ENCODE results near the gene TAB3.

TAB3 gene, protein sequence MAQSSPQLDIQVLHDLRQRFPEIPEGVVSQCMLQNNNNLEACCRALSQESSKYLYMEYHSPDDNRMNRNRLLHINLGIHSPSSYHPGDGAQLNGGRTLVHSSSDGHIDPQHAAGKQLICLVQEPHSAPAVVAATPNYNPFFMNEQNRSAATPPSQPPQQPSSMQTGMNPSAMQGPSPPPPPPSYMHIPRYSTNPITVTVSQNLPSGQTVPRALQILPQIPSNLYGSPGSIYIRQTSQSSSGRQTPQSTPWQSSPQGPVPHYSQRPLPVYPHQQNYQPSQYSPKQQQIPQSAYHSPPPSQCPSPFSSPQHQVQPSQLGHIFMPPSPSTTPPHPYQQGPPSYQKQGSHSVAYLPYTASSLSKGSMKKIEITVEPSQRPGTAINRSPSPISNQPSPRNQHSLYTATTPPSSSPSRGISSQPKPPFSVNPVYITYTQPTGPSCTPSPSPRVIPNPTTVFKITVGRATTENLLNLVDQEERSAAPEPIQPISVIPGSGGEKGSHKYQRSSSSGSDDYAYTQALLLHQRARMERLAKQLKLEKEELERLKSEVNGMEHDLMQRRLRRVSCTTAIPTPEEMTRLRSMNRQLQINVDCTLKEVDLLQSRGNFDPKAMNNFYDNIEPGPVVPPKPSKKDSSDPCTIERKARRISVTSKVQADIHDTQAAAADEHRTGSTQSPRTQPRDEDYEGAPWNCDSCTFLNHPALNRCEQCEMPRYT

DNA sequence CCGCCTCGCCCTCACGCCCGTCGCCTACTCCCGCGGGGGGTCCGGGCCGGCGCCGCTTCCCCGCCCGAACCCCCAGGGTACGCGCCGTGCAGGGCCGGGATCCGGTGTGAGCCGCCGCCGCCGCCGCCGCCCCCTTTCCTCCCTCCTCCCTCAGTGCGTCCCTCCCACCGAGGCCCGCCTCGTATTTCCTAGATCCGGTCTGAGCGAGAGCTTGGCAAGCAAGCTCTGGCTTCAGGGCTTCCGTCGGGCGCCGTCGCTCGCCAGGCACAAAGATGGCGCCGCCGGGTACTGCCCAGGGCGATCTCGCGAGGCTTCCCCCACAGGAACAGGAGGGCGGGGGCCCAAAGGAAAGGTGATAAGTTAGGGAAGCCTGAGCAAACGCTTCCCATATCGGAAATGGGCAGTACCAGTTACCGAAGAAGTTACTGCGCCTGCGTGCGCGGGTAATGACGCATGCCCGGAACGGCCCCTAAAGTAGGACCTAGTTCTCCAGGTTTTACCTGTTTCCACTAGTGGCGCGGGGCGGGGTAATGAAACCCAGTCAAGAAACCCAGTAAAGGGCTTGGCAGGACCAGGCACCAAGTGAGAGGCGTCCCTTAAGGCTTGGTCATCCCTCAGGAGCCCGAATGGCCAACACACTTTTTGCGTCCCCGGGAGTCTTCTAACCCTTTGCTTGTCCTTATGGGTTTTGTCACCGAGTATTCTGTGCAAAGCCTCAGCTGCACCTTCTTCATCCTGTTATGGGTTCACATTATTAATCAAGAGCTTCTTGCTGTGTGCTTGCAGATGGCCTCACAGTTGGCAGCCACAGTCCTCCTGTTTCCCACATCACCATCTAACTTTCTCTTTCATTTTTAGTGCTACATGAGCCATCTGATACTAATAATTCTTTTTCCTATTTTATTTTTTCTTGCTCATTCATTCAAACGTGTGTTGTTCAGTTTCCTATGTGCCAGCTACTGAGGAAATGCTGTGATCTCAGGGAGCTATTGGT, at the start of gene TAB3:
TSS of gene TAB3 (minus strand) at position 108 of the 994 bp plus-strand sequence. CDS start 29,666 bp downstream, outside the sequence.
- peak; percentile 93 for DNase-seq

DNA sequence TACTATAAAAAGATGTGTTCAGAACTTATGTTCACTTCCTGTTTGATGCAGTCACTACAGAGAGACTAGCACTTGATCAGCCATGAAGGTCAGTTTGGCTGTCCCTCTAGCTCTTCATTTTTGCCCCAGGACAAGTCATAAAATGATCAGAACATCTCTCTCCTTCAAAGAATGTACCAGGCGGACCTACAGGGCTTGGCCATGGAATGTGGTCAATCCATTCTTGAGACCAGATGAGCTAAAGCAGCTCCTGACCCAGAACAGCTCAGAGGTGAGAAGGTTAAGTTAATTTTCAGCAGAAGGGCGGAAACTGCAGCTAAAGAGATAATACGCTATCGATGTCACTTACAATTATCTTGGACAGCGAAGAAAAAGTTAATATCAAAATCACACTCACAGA, 49.2 kb upstream of the TAB3 start:
- DNase-seq, result no peak

DNA sequence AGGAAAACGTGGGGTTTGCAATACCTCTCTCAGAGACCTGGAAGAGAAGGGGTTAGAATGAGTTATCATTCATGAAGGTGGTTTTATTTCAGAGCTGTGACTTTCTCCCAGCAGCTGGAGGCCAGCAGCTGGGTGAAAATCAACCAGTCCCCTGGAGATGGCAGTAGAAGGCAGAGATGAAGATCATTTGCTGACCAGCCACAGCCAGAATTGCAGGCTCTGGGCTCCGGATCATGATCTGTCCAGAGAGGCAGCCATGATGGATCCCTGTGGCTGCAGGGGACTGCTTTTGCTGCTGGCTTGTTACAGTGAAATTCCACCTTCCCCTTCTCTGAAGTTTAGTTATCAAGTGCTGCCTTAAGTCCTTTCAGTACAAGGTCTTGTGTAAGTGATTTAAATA, 46.9 kb upstream of the TAB3 start:
- no peak for DNase-seq

DNA sequence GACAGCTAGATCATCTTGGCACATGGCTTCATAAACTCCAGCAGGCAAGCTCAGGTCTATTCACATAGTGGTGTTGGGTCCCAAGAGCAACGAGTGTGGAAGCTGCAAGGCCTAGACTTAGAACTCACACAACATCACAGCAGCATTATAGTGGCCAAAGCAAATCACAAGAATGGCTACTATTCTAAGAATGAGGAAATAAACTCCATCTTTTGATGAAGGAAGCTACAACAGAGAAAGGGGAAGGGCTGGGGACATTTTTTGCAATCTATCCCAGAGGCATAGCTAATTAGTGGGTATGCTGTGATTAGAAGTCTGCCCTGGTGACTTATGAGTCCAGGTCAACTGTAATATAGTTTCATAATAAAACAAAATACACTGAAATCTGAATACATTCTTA, 42.9 kb upstream of the TAB3 start:
- DNase-seq, result no peak

DNA sequence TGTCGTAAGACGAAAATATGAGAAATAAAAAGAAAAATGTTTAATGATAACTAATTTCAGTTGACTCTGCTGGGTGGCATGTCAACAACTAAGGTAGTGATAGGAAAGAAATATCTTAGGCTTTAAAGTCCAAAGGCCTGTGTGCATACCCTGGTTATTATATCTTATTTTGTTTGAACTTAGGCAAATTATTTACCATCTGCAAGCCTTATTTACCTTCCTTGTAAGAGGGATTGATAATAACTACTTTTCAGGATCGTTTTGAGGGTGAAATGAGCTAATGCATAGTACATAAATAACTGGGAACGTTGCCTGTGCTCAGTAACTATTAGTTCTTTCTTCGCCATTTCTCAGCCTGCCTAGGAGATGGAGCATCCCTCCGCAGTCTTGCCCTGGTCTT, 41.6 kb upstream of the TAB3 start:
- DNase-seq, result no peak

DNA sequence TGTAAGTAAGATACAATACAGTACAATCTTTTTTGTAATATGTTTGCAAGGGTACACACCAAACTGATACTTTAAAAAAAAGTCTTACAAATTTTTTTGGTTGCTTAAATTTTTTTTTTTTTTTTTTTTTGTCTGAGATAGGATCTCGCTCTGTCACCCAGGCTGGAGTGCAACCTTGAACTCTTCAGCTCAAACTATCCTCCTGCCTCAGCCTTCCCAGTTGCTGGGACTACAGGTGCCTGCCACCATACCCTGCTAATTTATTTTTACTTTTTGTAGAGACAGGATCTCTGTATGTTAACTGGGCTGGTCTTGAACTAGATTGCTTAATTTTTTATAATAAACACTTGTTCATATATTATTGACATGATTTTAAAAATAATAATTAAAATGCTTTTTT, 41.1 kb upstream of the TAB3 start:
- no peak for DNase-seq

DNA sequence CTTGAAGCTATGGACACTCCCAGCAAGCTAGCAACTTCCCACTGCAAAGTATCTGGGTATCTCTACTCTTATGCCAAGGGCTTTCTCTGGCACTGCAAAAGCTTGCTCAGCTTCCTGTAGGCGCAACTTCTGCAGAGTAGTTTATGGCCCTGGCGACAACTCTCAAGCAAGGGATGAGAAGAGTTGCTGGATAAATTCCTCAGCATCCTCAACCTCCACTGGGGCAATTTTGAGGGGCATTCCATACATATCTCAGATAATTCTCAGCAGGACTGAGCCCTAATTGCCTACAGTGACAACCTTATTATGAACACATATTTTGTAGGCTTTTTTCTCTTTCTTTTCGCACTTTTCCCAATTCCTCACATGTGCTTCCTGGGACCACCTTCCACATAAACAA, 31.2 kb upstream of the TAB3 start:
- no peak for DNase-seq

DNA sequence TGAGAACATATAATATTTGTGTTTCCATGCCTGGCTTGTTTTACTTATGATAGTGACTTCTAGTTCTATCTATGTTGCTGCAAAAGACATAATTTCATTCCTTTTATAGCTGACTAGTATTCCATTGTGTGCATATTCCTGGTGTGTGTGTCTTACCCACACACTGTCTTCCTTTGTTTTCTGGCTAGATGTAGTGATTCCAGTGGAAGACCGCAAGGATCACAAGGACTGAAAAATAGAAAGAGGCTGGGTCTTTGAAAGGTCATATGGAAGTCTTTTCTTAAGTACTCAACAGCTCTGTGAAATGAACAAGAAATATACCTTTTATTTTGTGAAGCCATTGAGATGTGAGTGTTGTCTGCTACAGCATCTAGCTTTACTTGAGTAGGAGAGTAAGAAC, 29.4 kb upstream of the TAB3 start:
- no peak for DNase-seq

DNA sequence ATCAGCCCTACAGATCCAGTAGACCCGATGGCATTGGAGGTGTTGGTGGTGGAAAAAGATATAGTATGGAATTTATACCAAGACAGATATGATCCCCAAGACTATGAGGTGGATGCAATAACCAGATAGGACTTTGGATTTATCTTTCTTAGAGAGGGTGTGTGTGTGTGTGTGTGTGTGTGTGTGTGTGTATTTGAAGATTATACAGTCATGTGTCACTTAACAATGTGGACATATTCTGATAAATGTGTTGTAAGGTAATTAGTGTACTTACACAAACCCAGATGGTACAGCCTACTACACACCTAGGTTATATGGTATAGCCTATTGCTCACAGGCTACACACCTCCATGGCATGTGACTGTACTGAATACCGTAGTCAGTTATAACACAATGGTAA, 24.4 kb upstream of the TAB3 start:
- no peak for DNase-seq

DNA sequence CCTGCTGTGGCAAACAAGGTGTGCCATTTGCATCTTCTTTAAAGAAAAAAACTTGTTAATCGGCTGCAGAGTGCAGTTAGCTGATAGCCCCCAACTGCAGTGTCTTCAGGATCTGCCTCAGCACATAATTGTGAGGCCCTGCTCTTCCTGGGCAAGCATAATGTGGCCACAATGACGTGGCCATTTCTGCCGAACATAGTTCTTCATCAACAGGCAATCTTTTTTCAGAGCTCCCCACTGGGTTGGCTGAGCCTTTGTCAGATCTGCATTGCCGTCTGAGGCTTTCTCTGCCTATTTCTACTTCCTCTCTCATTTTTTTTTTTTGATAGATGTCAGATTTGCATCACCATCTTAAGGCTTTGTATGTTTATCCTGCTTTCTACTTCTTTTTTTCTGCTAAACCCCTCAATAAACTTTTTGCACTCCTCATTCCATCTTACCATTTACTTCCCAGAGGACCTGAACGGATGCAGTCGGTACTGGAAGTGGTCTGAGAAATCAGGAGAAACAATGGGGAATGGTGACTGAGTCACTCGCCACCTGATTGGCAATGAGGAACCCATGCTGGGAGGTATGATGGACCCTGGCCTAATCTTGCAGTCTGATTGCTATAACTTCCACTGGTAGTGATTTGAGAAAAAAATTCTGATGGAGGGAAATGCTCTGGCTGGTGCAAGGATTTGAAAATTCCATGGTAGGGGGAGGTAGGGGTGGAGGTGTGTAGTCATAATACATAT, 21.2 kb upstream of the TAB3 start:
- no peak for DNase-seq

DNA sequence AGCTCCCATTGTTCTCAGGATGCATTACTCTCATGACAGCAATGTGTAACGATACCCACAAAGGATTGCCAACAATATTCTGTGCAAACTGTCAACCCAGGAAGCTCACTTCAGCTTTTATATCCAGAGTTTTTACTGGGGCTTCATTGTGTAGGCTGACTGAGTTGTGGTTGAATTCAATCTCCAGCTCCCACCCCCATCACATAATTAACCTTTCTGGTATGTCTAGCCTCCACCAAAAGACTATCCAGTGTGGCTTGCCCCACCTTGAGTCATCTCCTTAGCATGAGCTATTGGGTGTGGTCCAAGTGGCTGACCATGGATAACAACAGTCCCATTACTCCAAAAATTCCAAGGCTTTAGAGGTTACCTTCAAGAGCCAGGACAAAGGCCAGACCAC, 17.7 kb upstream of the TAB3 start:
- DNase-seq, result no peak

DNA sequence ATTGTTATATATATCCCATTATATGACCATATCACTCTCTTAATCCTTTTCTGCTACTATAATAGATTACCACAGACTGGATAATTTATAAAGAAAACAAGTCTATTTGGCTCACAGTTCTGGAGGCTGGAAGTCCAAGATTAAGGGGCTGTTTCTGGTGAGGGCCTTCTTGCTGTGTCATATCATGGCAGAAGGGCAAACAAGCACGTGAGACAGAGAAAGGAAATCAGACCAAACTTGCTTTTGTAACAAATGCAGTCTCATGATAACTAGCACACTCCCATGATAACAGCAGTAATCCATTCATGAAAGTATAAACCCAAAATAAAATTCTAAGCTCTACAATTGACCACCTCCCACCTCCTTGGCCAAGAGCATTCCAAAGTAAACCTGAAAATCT, 16.3 kb upstream of the TAB3 start:
- no peak for DNase-seq

DNA sequence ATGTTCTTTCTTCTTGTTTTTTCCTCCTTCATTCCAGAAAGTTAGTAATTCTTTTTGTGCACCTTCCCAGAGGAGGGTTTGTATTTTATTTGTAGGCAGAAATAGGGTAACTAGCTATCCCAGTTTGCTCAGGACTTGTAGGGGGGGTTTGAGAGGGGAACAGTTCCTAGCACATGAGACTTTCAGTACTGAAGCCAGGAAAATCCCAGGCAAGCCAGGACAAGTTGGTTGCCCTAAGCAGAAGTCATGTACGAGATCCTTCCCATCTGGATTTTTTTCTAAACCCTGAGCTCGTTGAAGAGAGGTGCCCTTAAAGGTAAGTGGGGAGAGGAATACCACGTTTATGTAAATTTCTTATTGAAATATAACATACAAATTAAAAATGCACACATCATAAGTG, 15.6 kb upstream of the TAB3 start:
- DNase-seq, result no peak

DNA sequence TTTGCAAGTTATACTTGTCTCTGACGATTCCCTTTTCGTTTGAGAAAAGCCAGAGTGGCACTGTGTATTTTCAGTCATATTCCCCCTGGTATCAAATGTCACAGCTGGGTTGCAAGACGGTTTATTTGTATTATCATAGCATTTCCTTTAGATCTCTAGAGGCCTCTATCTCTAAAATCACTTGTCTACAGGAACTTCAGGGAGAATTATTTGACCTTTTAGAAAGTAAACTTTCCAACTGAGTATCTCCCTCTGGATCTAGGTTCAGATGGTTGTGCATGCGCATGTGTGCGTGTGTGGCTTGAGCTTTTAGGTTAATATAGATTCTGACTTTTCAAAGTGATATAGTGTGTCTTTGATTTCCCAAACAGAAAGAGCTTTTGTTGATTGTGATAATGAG, 15.1 kb upstream of the TAB3 start:
- DNase-seq, result no peak

DNA sequence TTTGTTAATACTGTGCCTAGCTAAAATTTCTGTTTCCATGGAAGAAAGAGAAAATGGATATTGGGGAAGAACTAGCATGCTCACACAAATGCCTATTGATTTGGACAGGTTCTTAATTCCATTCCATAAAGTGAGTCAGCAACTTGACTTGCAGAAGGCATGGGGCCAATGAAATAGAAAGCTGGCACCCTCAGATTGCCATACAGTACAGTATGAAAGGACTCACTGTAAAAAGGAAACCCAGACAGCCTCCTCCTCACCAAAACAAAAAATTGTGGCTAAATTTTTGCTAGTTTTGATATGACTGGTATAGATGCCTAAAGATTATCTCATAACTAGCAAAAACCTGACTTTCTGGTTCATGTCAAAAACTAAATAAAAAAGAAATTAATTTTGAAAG, 11.2 kb upstream of the TAB3 start:
- DNase-seq, result no peak

DNA sequence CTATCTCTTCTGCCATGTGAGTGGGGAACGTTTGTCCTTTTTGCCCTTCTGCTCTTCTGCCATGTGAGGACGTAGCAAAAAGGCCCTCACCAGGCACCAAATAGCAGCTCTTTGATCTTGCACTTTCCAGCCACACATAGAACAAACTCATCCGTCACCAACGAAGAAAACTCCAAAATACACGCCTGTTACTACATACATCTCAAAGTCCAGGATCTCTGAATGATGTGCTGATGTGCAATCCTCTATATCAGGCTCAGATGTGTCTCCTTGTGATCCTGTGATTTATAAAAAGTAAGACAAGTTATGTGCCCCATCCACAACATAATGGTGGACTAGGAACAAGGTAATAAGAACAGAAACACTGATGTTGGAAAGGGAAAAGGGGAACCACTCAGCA, 9.8 kb upstream of the TAB3 start:
- no peak for DNase-seq

DNA sequence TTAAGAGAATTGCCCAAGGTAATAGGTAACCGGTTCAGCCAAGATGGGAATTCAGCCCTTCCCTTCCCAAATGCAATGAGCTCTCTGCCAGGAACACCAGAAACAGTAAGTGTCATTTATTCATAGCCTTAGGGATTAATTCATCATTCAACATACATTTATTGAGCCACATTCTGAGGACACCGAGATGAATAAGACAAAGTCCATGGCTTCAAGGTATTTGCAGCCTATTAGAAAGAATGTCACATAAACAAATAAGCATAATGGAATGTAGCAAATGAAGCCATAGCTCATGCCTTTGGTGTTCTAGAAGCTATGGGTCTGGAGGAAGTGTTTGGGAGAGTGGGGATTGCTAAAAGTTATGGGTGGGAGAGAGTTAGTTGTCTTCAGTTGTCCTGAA, 6.3 kb upstream of the TAB3 start:
- DNase-seq, result no peak

DNA sequence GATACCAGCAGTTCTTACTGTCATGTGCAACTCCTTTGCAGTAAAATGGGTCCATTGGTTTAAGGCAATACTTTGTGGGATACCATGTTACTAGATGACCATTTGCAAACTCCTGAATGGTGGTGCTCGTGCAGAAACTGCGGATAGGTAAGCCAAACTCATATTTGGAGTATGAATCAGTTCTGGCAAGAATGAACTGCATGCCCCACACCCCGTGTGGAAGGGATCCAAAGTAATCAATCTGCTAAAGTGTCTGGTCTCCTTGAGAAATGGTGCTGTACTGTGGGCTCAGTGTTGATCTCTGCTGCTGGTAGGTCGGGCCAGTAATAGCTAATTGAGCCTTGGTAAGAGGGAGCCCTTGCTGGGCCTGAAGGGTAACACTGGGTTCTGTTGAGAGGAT, 4.2 kb upstream of the TAB3 start:
- DNase-seq, result no peak

DNA sequence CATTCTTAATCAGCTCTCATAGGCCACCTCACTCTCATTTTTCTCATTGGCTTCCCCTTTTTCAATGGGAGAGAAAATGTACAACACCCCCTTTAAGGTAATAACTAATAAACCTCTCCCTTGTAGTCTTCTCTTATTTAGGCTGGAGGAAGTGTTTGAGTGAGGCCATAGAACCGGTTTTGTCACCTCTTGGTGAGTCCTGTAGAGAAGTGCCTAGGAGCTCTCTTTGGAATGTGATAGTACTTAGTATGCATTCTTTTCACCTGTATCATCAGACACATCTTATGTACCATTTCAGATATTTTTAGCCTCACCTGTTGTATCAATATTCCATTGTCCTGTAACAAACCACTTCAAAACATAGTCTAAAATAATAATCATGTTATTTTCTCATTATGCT, 3.5 kb upstream of the TAB3 start:
- no peak for DNase-seq

DNA sequence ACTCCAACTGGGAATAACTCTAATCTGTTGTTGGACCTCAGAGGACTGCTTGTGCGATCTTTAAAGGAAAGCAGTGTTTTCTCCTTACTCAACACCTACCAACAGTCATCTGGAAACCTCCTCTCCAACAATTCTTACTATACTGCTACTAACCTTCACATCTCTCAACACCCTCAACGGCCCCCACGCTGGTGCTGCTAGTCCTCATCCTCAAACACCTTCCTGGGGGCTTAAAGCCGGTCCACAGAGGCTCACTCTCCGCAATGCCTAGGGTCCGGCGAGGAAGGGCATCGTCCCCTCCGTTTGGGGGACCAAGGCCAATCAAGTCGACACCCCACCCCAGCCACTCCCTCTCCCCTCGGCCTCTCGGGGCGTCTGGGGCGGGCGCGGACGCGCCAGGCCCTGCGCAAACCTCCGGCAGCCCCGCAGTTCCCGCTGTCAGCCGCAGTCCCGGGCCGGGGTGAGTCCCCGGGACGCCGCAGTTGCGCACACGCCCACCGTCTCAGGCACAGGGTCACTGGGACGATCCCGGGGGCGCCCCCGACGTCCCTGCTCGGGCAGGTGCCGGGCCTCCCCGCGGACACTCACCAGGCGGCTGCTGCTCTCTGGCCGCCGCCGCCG, 418 bp downstream of the TAB3 start:
- DNase-seq, result no peak

DNA sequence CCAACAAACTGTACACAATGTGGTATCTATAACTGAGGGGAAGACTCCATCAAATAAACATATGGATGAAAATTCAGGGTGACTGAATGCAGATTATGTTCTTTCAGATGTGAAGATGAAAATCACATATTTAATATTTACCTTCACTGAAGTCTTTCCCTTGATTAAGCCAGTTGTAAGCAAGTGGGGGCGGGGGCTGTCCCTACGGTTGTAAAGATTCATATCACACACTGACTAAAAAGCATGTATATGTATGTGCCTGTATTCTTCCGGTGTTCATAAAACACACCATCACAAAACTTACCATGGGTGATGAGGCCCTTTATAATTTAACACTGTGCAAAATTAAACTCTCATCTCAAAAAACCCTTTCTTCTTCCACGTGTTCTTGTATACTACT, 1.3 kb downstream of the TAB3 start:
- no peak for DNase-seq

DNA sequence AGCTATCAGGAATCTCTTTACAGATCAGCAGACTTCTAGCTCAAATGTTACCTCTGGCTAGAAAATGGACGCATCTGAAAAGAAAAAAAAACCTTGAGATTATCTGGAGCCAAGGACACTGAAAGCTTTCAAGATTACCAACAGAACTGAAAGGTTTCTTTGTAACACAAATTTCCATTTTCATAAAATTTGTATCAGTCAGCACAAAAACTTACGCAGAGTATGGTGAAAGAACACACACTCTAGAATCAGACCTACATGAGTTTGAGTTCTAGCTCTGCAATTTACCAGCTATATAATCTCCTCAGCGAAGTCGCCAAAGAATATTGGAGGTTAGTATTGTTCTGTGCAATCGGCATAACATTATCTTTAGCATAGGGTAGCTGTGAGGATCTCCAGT, 1.8 kb downstream of the TAB3 start:
- no peak for DNase-seq
